NCI-H2171 (cell line): Measurements from ENCODE around the gene FOXN3.

Experiments
- DNase-seq: peaks from one replicate; lab custom pipeline; 2025; lab: John Stamatoyannopoulos, UW

FOXN3 gene

DNA sequence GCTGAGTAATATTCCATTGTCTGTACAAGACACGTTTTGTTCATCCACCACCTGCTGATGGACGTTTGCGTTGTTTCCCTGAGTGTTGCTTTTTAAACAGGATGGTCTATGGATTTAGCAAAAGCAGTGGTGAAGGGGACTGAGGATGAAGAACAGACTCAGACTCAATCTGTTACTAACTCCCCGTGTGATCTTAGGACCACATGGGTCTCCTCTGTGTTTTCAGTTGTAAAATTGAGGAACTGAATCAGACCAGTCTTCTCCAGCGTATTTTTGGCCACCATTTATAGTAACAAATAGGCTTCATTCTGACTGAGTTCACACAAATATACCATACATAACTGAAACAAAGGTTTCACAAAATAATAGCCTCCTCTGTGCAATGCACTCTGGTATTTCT is 85.6 kb downstream of the FOXN3 start:
- no peak for DNase-seq

DNA sequence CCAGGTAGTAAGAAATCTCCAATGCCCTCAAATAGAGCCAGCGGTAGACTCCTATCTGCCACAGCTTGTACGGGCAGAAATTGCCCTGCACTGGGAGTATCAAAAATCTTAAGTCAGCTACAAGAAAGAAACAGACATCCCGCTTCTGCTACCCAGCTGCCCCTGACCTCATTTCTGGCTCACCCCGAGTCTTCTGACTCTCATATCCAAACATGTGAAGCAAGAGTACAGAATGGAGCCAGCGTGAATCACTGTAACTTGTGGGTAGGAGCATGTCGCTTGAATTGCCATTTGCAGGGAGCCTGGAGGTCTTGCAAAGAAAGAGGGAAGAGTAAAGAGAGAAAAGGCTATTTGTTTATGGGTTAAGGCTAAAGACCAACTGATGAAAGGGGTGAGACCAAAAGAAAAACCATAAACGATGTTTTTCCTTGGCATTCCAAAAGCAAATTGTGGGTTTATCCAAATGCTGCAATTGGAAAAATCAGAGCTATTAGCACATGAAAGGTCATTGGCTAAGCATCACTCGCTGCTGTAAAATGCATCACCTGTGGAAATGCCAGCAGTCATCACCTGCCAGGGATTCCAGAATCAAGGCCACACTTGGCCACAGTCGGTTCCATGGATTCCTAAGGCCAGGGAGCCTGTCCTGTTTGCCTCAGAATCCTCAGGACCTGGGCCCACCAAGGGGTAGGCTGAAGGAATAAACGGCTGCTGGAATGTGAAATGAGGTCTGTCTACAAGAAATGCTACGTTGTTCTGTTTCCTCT is 86.6 kb downstream of the FOXN3 start:
- DNase-seq, result no peak

DNA sequence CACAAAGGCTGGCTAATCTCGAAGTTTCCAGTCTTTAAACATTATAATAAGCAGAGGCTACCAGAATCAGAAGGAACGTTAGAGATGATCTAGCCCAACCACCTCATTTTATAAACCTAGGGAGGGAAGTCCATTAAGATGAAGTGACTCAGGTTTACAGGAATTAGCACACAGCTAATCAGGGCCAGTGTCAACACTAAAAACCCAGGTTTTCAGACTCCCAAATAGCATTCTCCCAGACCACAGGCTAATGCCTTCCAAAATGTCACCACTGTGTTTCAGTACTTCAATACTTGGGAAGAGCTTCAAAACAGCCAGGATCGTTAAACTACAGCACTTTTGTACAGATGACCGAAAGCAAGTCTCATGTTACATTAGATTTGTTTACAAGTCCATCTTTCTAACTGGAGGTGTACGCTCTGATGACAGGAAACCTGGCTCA is 89.2 kb downstream of the FOXN3 start:
- no peak for DNase-seq

GRCh38 chr14:89325959-89326358 is 91.1 kb downstream of the FOXN3 start:
- no peak for DNase-seq

GRCh38 chr14:89325299-89325883 is 91.6 kb downstream of the FOXN3 start:
- DNase-seq, result no peak

- no peak for DNase-seq
Observed at GRCh38 chr14:89324501-89325298, 92.3 kb downstream of the FOXN3 start.

DNA sequence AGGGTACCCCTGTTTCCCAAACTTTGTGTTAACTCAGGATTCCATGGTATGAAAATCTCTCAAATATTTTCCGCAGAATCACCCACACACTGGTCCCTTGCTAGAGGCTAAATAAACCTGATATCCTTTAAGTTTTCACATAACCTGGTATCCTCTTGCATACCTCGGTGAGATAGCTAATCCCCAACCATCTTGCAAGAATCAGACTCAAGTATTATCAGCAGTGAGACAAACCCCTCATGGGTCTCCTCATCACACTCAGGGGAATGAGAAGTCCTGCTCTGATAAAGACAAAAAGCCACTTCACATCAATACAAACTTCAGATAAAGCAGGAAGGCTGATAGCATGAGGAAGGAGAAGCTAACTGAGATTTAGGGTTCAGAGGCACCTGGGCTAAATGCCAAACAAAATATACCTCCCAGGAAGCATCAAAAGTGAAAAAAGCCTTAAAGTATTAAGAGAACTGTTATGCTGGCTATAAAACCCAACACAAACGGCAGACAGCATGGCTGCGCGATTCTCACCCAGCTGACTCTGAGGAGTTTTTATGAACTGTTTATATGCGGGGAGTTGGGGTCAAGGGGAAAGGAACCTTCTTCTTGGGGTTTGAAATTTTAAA is 96.5 kb downstream of the FOXN3 start:
- no peak for DNase-seq

- DNase-seq, result no peak
Observed at GRCh38 chr14:89319687-89320086, 97.3 kb downstream of the FOXN3 start.

- no peak for DNase-seq
Observed at GRCh38 chr14:89317051-89317691, 99.9 kb downstream of the FOXN3 start.

- no peak for DNase-seq
Observed at GRCh38 chr14:89315493-89316470, 101.3 kb downstream of the FOXN3 start.

- no peak for DNase-seq
Observed at GRCh38 chr14:89314274-89314673, 102.8 kb downstream of the FOXN3 start.

- DNase-seq, result no peak
Observed at GRCh38 chr14:89312932-89313331, 104.1 kb downstream of the FOXN3 start.

DNA sequence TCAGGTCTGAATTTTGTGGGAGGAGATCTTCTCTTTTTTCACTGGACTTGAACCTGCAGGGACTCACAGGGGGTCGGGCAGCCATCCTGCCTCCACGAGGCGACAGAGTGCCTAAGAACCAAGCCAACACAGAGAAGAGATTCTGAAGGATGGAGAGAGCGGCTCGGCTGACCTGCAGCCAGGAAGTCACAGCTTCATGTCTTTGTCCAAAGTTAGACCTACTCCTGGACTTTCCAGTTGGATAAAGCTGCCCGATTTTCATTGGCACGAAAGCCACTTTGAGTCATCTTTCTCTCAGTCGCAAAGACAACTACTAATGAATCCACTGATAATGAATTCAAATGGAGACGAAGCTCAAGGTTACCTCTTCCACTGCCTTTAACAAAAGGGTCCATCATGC is 106.8 kb downstream of the FOXN3 start:
- DNase-seq, result no peak

DNA sequence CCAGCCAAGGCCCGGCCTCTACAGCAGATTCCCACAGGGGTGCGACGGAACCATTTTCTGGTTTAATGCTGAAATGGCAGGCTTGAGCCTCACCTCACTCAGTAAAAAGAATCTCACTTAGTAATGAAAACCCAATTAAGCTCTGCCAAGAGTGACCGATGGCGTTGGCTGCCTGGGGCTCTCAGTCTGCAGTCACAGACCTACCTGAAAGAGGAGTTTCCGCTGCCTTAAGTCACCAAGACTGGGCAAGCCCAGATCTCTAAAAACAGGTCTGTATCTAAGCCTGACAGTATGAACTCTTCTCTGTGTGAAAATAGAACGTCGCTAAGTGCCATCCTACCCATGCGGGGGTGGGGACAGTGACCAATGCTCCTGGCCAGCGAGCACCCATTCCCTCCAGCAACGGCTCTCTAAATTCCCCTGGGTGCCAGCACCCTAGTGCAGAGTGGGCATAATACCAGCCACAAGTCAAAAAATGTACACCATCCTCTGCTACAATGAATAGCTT is 107.3 kb downstream of the FOXN3 start:
- no peak for DNase-seq

DNA sequence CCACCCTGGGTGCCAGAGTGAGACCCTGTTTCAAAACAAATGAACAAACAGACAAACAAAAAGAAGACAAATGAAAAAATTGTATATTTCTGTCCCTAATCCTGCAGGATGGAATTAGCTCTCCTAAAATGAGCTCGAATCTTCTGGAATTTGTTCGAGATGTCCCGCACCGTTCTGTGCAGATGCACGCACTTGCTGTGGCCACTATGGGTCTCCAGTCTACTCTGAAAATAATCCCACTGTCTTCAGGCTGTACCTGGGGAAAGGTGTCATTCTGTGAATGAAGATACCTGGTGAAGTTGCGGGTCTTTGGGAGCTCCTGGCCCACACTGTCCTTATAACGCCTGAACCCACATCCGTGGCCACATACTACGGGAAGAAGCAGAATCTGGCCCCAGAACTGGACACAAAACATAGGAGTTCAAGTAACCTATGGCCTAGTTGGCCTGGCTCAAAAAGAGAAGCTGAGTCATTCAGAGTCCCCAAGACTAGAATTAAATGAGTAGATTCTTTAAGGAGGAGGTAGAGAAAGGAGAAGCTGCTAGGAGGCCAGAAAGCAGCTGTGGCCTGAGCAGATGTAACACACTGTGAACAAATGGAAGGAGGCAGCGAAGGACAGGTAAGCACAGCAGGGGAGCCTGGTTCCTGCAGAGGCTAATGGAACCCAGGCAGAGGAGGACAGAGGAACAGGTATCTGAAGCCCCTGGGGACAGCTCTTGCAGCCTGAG is 108.6 kb downstream of the FOXN3 start:
- no peak for DNase-seq

DNA sequence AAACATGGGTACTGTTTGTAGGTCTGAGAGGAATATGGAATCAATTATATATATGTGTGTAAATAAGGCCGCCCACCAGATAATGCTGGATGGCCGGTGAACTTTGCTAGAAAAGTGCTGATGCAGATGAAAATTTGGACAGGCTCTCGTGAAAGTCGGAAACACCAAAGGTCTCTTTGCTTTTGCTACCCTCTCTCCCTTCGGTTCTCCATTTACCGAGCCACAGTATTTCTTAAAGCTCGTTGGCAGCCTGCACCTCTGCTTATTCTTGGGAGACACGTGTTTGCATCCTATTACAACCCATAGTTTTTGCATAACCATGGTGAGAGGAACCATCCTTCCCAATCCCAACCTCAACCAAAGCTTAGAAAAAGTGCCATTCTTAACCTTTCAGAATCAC is 109.6 kb downstream of the FOXN3 start:
- no peak for DNase-seq

- no peak for DNase-seq
Observed at GRCh38 chr14:89304972-89305703, 111.9 kb downstream of the FOXN3 start.

- DNase-seq, result no peak
Observed at GRCh38 chr14:89304561-89304960, 112.5 kb downstream of the FOXN3 start.
